Caki2 (cell line): ENCODE measurements around the gene NSL1. TPM values are rescaled to one million over a fixed set of nuclear protein-coding genes. Genes with fewer than 3 reads are reported as not detected.
A peak's percentile ranks its signal among the peaks of the same experiment; 100 is the strongest.
"Not testable (repeated sequence)": the region's sequence is repeated elsewhere in the genome, so short reads cannot be mapped to it uniquely, and the experiment has no call there.

Experiments
- DNase-seq: peaks from one replicate; pipeline ENCODE4 v3.0.0-alpha.2; 2015; ENCODE audit warnings: low read depth
- in situ Hi-C: cut with HindIII; loops from 2 replicates; pipeline ENCODE4 v1.10.0; 2016; ENCODE audit warnings: low sequenced_read_pairs, low pct_unique_long_range_greater_than_20kb, mixed read lengths
- total RNA-seq: library from RNA; depleted of rRNA; stranded (reverse); fragments of >200 nt; shearing (Covaris generic); gene quantifications from 2 replicates; pipeline ENCODE4 v1.2.3, GENCODE V29; 2014; ENCODE audit warnings: low replicate concordance

NSL1 gene
- total RNA-seq, 1 experiment from 2014 or later, result 54.7 TPM

DNA sequence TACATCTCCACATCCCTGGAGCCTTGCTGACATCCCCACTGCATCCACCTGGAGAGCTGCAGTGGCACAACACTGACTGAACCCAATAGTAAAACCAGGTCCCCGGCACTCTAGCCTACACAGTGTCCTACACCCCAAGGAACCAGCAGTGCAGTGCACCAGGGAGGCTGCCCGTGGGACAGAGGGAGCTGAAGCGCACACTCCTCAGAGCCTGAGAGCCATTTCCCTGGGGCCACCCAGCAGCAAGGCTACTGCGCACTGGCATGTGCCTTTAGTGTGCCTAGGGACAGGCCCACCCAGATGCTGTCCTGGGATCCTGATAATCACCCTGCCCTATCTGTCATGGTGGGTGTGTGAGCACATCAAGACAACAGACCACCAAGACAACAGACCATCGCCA is 31.9 kb downstream of the NSL1 start:
- in situ Hi-C loops, result no loop called here

GRCh38 chr1:212754680-212755079 is 36.9 kb downstream of the NSL1 start:
- in situ Hi-C loops, result no loop called here
- no peak for DNase-seq

More for the DNA sequence above, 31.9 kb downstream of the NSL1 start:
- DNase-seq, result no peak

DNA sequence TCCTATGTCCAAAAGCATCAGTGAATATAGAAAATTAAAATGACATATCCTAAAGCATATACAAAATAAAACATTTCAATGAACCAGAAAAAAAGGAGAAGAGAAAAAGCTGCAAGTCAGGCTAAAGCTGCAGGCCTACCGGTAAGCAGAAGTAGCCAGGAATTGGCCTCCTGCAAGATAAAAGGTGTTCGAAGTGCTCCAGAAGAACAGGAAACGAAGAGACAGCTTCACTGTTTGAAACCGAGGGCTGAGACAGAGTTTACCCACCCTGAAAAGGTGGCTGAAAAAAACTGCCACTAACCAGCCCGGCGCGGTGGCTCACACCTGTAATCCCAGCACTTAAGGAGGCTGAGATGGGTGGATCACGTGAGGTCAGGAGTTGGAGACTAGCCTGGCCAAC is 37.4 kb downstream of the NSL1 start:
- DNase-seq, result no peak
- in situ Hi-C loops, result no loop called here

- in situ Hi-C loops, result no loop called here
- DNase-seq, result no peak
Measured at GRCh38 chr1:212753749-212754148, 37.8 kb downstream of the NSL1 start.

DNA sequence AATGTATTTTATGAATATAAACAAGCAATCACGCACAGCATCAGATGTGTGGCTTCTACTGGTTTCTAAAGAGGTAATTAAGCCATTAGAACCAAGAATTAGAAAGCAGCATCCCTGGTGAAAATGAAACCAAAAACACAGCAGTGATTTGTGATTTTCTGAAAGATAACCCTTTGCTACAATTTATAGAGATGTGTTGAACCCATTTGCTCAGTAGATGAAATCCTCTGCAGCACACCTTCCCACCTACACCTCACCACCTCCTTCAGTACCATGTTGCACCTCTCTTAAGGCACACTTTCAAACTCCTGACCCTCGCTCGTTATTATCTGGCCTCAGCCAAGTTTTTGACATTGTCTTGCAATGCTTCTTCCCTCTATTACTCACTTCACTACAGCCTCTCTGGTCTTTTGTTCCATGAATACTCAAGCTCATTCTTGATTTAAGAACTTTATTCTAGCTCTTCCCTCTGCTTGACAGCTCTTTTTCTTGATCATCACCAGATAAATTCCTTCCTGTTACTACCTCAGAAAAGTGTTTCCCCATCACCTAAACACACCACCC is 38.6 kb downstream of the NSL1 start:
- in situ Hi-C loops, result no loop called here
- DNase-seq, result no peak

DNA sequence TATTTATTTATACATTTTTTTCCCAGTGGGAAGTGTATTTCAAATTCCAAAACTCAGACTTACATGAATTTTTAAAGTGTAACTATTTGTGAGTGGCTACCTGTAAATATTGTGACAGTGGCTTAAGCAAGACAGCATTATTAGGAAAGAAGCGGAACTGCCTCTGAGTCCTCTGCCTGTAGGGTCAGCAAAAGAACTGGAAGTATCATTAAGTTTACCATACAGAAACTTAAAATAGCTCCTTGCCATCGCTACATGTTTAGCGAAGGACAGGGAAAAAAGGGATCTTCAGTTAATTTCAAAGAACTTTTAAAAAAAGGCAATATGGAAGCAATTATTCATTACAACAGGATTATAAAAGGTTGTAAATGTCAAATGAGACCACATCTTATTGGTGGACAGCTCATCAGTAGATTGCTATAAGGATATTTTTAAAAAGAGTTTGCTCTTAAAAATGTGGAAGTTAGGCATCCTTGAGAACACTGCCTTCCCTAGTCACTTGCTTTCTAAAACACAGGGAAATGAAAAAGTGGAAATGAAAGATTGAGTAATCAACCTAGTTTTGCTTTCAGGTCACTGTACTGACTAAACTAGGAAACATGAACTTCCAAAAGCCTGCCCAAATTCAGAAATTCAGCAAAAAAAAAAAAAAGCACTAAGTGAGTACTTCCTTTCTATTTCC is 39.2 kb downstream of the NSL1 start:
- DNase-seq, result no peak
- in situ Hi-C loops, result no loop called here

GRCh38 chr1:212749821-212750535 is 41.6 kb downstream of the NSL1 start:
- DNase-seq, result peak; percentile 55

GRCh38 chr1:212746546-212746945 is 45.0 kb downstream of the NSL1 start:
- in situ Hi-C loops, result no loop called here
- DNase-seq, result no peak

More at GRCh38 chr1:212749821-212750535, 41.6 kb downstream of the NSL1 start:
- in situ Hi-C loops, result no loop called here

DNA sequence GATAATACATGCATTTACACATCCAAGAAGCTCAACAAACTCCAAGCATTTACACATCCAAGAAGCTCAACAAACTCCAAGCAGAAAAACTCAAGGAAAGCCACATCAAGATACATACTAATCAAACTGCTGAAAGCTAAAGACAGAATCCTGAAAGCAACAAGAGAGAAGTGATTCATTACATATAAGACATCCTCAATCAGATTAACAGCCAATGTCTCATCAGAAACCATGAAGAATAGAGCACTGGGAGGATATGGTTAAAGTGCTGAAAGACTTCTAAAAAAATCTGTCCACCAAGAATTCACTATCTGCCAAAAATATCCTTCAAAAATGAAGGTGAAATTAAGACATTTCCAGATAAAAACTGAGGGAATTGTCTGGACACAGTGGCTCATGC is 46.3 kb downstream of the NSL1 start:
- DNase-seq, result no peak
- in situ Hi-C loops, result no loop called here

- in situ Hi-C loops, result no loop called here
- no peak for DNase-seq
Measured at GRCh38 chr1:212743901-212744475, 47.6 kb downstream of the NSL1 start.

DNA sequence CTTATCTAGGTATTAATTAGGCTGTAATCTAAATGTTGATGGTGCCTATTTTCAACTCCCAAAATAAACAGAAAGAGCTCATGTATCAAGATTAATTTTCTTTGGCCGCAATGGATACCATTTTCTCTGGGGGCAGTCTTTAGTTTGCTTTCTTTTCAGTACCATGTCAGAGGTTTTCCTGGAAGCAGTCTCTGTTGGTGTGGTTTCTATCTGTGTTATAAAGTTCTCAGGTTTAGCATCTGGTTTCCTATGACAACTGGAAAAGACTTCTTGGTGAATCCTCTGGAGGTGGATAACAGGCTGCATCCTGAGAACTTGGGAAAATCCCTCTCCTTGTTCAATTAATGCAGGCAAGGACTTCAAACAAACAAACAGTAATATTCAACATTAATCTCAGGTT is 53.2 kb downstream of the NSL1 start:
- in situ Hi-C loops, result no loop called here
- DNase-seq, result no peak

DNA sequence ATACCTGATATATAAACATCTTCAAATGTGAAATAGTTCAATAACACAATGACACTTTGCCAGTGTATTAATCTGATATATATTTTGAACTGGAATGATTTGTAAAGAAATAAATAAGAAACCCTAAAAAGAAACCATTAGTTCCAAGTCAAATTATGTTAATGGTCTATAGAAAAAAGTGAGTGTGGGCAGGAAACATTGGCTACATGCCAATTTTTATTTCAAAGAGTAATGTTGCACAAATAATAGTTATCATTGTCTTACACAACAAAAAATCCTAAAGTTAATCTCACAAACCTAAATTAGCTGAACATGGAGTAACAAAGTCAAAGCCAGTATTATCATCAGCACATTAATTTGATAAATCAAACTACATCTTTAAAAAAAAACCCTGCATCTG is 54.0 kb downstream of the NSL1 start:
- no peak for DNase-seq
- in situ Hi-C loops, result no loop called here

DNA sequence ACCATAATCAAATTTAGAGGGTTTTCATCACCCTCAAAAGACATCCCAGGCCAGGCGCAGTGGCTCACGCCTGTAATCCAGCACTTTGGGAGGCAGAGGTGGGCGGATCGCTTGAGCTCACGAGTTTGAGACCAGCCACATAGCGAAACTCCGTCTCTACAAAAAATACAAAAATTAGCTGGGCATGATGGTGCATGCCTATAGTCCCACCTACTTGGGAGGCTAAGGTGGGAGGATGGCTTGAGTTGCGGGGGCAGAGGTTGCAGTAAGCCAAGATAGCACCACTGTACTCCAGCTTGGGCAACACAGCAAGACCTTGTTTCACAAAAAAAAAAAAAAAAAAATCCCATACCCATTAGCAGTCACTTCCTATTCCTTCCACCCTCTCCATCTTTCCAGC is 58.5 kb downstream of the NSL1 start:
- DNase-seq, result no peak
- in situ Hi-C loops, result no loop called here

GRCh38 chr1:212731630-212732029 is 59.9 kb downstream of the NSL1 start:
- no peak for DNase-seq
- in situ Hi-C loops, result no loop called here

DNA sequence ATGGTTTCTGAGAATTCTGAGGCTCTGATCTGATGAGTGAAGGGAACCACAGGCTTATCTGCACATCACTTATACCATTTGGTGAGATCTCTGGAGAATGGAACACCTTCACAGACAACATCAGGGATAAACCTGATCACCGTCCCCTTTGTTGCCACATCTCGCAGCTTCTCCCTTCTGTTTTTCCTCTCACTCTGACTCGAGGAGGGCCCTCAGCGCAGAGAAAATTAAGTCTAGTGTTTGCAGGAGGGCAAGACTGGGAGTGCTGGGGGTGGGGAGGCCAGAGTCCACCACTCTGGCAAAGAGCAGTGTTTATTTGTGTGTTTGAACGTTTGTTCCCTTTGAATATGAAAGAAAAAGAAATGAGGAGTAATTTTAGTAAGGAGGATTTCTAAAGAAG is 63.0 kb downstream of the NSL1 start:
- in situ Hi-C loops, result no loop called here
- no peak for DNase-seq

GRCh38 chr1:212727386-212728181 is 64.0 kb downstream of the NSL1 start:
- in situ Hi-C loops, result no loop called here
- no peak for DNase-seq

- DNase-seq, in situ Hi-C loops: not testable (repeated sequence)
Measured at GRCh38 chr1:212724679-212725078, 66.9 kb downstream of the NSL1 start.

GRCh38 chr1:212722270-212722957 is 69.2 kb downstream of the NSL1 start:
- DNase-seq, result no peak
- in situ Hi-C loops, result no loop called here
